GM12875 (cell line): ENCODE results near the gene BCAS1.

Experiments
- H3K4me3 ChIP-seq: one replicate; pipeline ENCODE4 v1.5.1; 2011; ENCODE audit warnings: low read depth, low read length, control low read depth
- CTCF ChIP-seq: IDR thresholded peaks from 2 replicates; pipeline ENCODE4 v1.5.1; 2011; ENCODE audit warnings: low read depth, mild to moderate bottlenecking, control low read depth, inconsistent platforms, low read length, moderate library complexity, borderline replicate concordance; ENCODE audit not compliant: insufficient read depth

The BCAS1 gene

GRCh38 chr20:54113566-54113965, 43.2 kb upstream of the BCAS1 start:
- no peak overlapping the region for H3K4me3 ChIP-seq
- TF ChIP-seq CTCF: no peak

- no peak overlapping the region for H3K4me3 ChIP-seq
- TF ChIP-seq CTCF: no peak
These were observed 42.0 kb upstream of the BCAS1 start for GRCh38 chr20:54112221-54112884.

DNA sequence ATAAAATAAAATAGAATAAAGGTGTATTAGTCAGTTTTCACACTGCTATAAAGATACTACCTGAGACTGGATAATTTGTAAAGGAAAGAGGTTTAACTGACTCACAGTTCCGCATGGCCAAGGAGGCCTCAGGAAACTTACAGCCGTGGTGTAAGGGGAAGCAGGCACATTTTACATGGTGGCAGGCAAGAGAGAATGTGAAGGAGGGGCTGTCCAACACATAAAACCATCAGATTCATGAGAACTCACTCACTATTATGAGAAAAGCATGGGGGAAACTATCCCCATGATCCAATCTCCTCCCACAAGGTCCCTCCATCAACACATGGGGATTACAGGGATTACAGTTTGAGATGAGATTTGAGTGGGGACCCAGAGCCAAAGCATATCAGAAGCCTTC, 41.1 kb upstream of the BCAS1 start:
- TF ChIP-seq CTCF: no peak
- no peak overlapping the region for H3K4me3 ChIP-seq

DNA sequence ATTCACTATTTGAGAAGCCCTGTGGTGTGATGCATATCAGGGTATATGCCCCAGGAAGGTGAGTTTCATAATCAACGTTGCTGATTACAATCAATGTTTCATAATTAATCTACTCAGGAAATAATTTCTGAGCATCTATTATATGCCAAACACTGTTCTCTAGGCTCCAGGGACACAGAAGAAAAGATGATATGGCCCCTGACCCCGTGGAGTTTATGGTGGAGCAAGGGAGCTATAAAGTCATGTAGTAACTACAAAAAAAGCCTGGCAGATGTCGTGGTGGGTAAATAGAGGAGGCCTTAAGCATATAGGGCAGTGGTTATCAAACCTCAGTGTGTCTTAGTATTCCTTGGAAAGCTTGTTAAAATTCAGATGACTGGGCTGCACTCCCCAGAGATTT, 40.1 kb upstream of the BCAS1 start:
- no peak for TF ChIP-seq CTCF

GRCh38 chr20:54110041-54110440, 39.6 kb upstream of the BCAS1 start:
- TF ChIP-seq CTCF: no peak
- H3K4me3 ChIP-seq: no peak overlapping the region

More for the DNA sequence above, 40.1 kb upstream of the BCAS1 start:
- no peak overlapping the region for H3K4me3 ChIP-seq

- no peak overlapping the region for H3K4me3 ChIP-seq
- TF ChIP-seq CTCF: no peak
These were observed 38.4 kb upstream of the BCAS1 start for GRCh38 chr20:54108817-54109216.

- no peak for TF ChIP-seq CTCF
- H3K4me3 ChIP-seq: no peak overlapping the region
These were observed 37.9 kb upstream of the BCAS1 start for GRCh38 chr20:54108326-54108642.
